Measurements from ENCODE around the gene EXOC3L1.

The EXOC3L1 gene

DNA sequence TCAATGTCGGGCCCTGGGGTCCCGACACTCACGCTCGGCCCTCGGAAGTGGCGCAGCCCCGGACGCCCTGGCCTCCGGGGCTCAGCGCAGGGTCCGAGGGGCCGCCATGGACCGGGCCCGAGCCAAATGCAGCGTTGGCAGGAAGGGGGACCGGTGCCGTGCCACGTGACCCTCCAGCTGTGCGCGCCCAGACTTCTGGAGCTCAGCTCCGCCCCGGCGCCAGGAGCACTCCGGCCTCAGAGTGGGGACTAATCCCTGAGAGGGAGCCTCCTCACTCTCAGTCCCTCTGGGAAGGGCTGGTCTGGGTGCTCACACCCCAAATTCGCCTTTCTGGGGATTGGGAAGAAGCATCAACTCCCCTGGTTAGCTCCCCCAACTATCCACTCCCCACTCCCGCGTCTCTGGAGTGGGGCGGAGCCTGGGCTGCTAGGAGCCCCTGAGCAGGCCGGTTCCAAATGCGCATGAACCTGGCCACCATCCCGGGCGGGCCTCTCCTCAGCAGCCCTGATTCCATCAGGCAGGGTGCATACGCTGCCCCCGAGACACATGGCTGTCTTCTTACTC is 39.0 kb downstream of the EXOC3L1 start, which contains the start of gene B3GNT9:
Gene B3GNT9, minus strand, starts transcription at position 166 of the 564 bp plus-strand sequence. CDS start 513 bp downstream, outside the sequence.
- TF ChIP-seq, protein P1, sequence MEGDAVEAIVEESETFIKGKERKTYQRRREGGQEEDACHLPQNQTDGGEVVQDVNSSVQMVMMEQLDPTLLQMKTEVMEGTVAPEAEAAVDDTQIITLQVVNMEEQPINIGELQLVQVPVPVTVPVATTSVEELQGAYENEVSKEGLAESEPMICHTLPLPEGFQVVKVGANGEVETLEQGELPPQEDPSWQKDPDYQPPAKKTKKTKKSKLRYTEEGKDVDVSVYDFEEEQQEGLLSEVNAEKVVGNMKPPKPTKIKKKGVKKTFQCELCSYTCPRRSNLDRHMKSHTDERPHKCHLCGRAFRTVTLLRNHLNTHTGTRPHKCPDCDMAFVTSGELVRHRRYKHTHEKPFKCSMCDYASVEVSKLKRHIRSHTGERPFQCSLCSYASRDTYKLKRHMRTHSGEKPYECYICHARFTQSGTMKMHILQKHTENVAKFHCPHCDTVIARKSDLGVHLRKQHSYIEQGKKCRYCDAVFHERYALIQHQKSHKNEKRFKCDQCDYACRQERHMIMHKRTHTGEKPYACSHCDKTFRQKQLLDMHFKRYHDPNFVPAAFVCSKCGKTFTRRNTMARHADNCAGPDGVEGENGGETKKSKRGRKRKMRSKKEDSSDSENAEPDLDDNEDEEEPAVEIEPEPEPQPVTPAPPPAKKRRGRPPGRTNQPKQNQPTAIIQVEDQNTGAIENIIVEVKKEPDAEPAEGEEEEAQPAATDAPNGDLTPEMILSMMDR (conservative IDR thresholded peaks at IDR 0.05; ENCODE audit: control insufficient read depth, insufficient read depth, low read depth, low read length) = no peak
- peak; percentile 68 for DNase-seq (ENCODE audit: low read depth)
- H3K4me3 ChIP-seq (ENCODE audit: control insufficient read depth, low read depth, low read length) = peak within 1 kb of the TSS; percentile 55

DNA sequence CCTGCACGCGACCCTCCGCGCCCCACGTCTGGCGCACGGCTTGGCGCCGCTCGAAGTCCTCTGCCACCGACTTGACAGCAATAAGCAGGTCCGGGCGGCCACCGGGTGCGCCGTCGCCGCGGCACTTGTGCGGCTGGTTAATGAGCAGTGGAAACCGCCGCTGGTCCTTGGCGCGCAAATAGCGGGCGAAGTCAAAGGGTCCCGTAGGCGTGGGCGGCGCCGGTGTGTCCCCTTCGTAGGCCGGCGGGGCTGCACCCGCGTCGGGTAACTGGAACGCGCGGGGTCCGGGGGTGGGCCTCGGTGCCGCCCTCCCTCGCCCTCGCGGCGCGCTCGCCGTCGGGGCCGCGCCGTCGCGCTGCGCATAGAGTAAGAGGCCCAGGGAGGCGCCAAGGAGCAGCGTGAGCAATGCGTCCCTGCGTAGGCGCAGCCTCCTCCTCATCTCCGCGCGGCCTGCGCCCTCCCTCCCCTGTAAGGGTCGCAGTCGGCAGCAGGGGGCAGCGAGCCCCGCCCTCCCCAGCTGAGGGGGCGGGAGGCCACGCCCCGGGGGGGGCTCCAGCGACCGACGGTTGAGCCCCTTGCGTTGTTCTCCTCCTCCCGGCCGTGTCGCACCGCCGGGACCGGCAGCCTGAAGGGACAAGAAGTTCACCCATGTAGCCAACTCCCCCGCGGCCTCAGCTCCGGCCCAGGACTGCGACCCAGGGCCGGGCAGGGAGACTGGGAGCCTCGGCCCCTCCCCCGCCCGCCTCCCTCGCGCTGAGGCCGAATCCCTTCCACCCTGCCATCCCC is 39.7 kb downstream of the EXOC3L1 start:
- peak overlapping the region; percentile 55 for H3K4me3 ChIP-seq (ENCODE audit: control insufficient read depth, low read depth, low read length)
- DNase-seq (ENCODE audit: low read depth) = peak; percentile 80
- TF ChIP-seq, protein P1 (conservative IDR thresholded peaks at IDR 0.05; ENCODE audit: control insufficient read depth, insufficient read depth, low read depth, low read length) = no peak

DNA sequence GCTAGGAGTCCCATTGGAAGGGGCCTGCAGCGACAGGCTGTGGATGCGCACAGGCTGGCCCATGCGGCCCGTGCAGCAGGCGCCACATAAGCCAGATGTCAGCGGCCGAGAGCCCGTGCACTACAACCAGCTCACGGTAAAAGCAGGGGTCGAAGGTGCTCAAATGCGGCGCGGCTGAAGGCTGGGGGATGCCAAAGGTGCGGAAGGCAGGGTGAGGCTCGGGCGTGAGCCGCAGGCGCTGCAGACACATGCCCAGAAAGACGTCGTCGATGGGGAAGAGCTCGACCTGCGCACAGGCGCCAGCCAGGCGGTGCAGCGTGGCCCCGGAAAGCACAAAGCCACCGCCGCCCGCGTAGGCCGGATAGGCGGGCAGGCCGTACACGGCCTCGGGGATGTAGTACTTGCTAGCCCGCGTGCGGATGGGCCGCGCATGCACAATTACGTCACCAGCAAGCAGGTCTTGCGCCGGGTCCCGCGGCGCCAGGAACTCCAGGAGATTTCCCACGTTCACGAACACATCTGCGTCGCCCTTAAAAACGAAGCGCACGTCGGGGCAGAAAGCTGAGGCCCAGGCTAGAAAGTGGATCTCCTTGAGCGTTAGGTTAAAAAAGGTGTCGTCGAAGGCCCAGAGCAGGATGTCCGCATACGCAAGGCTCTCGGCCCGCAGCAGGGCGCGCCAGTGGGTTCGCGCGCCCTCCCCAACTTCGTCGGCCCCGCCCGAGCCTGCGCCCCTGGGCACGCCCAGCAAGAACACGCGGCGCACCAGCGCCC is 40.5 kb downstream of the EXOC3L1 start:
- DNase-seq (ENCODE audit: low read depth) = no peak
- no peak overlapping the region for H3K4me3 ChIP-seq (ENCODE audit: control insufficient read depth, low read depth, low read length)
- TF ChIP-seq, protein P1 (conservative IDR thresholded peaks at IDR 0.05; ENCODE audit: control insufficient read depth, insufficient read depth, low read depth, low read length) = no peak

DNA sequence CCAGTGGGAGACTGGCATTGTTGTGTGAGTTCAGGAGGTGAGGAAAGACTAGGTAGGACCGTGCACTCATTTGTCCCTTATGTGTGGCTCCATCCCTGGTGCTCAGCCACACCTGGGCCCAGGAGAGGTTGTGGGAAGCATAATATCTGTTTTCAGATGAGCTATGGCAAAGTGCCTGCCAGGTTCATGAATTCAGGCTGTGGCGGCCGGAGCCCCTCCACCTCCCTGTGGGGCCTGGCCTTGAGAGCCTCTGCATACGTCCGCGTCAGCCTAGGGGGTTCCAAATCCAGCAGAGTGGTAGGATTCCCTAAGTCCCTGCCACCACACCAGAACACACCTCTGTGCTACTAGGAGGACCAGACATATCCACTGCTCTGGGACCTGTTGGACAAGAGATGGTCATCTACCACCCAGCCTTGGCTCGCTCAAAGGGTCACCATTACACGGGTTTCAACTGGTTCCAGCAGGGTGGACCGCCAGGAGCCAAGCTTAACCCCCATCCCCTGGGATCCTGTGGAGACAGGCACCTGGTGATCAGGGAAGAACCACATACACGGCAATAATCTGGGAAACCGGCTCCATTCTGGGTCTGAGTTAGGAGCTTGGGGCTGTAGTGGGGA is 41.2 kb downstream of the EXOC3L1 start:
- TF ChIP-seq, protein P1 (conservative IDR thresholded peaks at IDR 0.05; ENCODE audit: control insufficient read depth, insufficient read depth, low read depth, low read length) = no peak
- no peak overlapping the region for H3K4me3 ChIP-seq (ENCODE audit: control insufficient read depth, low read depth, low read length)
- no peak for DNase-seq (ENCODE audit: low read depth)

DNA sequence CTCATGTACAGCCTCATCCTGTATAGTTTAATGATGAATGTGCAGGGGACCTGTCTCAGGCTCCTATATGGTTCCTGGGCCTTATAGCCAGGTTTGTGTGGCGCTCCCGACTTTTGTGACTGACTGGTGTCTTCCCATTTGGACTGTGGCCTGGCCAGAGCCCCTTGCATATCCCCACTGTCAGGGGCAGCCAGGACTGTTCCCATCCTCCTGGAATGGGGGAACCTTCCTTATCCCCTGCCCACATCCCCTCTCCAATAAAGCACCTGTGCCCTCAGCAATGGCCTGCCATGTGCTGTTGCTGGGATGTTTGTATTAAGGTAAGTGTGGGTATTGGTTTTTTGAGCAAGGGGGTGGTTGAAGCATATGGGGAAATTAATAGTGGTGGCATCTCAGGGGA is 41.7 kb downstream of the EXOC3L1 start:
- no peak overlapping the region for H3K4me3 ChIP-seq (ENCODE audit: control insufficient read depth, low read depth, low read length)
- TF ChIP-seq, protein P1 (conservative IDR thresholded peaks at IDR 0.05; ENCODE audit: control insufficient read depth, insufficient read depth, low read depth, low read length) = no peak
- no peak for DNase-seq (ENCODE audit: low read depth)

DNA sequence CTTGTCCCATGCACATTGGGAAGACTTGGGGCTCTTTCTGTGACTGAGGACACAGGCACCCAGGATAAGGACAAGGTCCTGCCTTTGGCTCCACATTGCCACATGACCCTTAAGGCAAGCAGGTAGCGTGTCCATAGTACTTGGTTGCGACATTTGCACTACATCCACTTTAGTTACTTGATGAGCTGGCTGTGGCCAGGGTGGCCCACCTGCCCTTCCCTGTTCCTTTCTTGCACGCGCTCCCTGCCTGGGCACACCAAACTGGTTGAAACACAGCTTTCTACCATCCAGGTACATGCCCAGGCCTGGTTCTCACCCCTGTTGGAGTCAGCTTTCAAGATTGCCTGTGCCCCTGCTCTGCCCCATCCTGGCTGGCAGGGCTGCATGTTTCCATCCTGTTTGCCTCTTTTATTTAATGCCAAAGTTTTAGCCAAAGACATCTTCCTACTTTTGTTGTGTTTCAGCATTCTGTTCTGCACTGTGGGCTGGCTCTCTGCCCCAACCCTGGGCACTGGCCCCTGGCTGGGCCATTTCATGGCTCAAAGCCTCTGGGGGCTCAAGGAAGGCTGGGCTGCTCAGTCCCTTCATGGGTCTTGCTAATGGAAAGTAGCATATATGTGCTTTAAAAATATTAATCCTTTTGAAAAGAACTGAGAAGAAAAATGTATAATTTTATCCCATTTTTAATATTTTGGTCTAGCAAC is 42.3 kb downstream of the EXOC3L1 start:
- H3K4me3 ChIP-seq (ENCODE audit: control insufficient read depth, low read depth, low read length) = no peak overlapping the region
- TF ChIP-seq, protein P1 (conservative IDR thresholded peaks at IDR 0.05; ENCODE audit: control insufficient read depth, insufficient read depth, low read depth, low read length) = no peak
- DNase-seq (ENCODE audit: low read depth) = no peak
